ENCODE measurements around the gene CHST6.

Gene CHST6

DNA sequence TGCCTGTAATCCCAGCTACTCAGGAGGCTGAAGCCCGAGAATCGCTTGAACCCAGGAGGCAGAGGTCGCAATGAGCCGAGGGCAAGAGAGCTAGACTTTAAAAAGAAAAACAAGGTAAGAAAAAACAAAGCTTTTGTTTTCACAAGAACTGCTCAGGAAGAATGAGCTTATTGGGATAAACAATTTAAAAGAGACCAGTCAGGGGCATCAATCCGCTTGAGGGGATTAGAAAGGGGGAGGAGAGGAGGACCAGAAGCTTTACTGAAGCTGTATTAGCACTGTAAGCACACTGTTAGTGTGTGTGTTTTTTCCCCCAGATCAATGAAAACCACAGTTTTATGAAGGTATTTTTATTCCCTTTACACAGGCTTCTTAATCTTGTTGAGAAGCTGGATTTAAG, 39.6 kb downstream of the CHST6 start:
- no peak for DNase-seq (ENCODE audit: low read depth)
- H3K4me3 ChIP-seq (ENCODE audit: low read depth, low read length): no peak overlapping the region
- no peak for TF ChIP-seq CTCF (conservative IDR thresholded peaks at IDR 0.05; ENCODE audit: low read depth, low read length)

- no peak for DNase-seq (ENCODE audit: low read depth)
- no peak overlapping the region for H3K4me3 ChIP-seq (ENCODE audit: low read depth, low read length)
- no peak for TF ChIP-seq CTCF (conservative IDR thresholded peaks at IDR 0.05; ENCODE audit: low read depth, low read length)
Measured at GRCh38 chr16:75452464-75453190, 42.6 kb downstream of the CHST6 start.

- no peak overlapping the region for H3K4me3 ChIP-seq (ENCODE audit: low read depth, low read length)
- TF ChIP-seq CTCF (conservative IDR thresholded peaks at IDR 0.05; ENCODE audit: low read depth, low read length): no peak
- no peak for DNase-seq (ENCODE audit: low read depth)
Measured at GRCh38 chr16:75446416-75446815, 48.8 kb downstream of the CHST6 start.

DNA sequence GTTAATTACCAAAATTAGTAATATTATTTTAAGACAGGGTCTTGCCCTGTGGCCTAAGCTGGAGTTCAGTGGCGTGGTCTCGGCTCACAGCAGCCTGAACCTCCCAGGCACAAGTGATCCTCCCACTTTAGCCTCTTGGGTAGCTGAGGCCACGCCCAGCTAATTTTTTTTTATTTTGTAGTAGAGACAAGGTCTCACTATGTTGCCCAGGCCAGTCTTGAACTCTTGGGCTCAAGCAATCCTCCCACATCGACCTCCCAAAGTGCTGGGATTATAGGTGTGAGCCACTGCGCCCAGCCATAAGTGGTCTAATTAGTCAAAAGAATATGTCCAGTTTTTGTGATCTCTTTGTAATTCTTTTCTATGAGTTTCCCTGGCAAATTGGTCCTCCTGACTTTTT, 49.9 kb downstream of the CHST6 start:
- no peak overlapping the region for H3K4me3 ChIP-seq (ENCODE audit: low read depth, low read length)
- no peak for DNase-seq (ENCODE audit: low read depth)
- no peak for TF ChIP-seq CTCF (conservative IDR thresholded peaks at IDR 0.05; ENCODE audit: low read depth, low read length)

GRCh38 chr16:75443298-75443697, 51.9 kb downstream of the CHST6 start:
- no peak for TF ChIP-seq CTCF (conservative IDR thresholded peaks at IDR 0.05; ENCODE audit: low read depth, low read length)
- DNase-seq (ENCODE audit: low read depth): peak; percentile 28
- H3K4me3 ChIP-seq (ENCODE audit: low read depth, low read length): no peak overlapping the region

GRCh38 chr16:75433732-75434413, 61.4 kb downstream of the CHST6 start:
- no peak for TF ChIP-seq CTCF (conservative IDR thresholded peaks at IDR 0.05; ENCODE audit: low read depth, low read length)
- DNase-seq (ENCODE audit: low read depth): peak; percentile 98
- peak overlapping the region; percentile 97 for H3K4me3 ChIP-seq (ENCODE audit: low read depth, low read length)

Measured in choroid plexus epithelial cell (primary cell).